Measurements from ENCODE around the gene PTGR2. TPM values are rescaled to one million over a fixed set of nuclear protein-coding genes. Genes with fewer than 3 reads are reported as not detected.

PTGR2 gene
- total and polyA plus RNA-seq, 2 of the 8 experiments (the other 6 are each of a cell fraction or from before 2014, with no cell fraction given) = 6.0 to 17.5 TPM

- no peak for DNase-seq (ENCODE audit: low read depth in 1 of 2, low spot score in 2 of 2)
- CTCF ChIA-PET (ENCODE audit: partially characterized antibody) = interaction anchor here (0.9 to 2.4 kb wide), 3 partner anchors 17 to 69 kb away, joined by 3 to 12 read pairs (median 4); no protein-coding TSS in a partner anchor
- no peaks in the 10 kb centered on the region for H3K23me2 ChIP-seq (ENCODE audit: low read depth, low read length)
Observed at GRCh38 chr14:73809391-73809790, 42.2 kb upstream of the PTGR2 start.

More at GRCh38 chr14:73809391-73809790, 42.2 kb upstream of the PTGR2 start:
- no peak overlapping the region for H2AK5ac ChIP-seq (ENCODE audit: low read depth, low read length)
- H3K79me2 ChIP-seq (ENCODE audit: control insufficient read depth in 1 of 2, insufficient read depth in 2 of 2, low read length in 2 of 2) = no peaks in the 10 kb centered on the region
- H2BK20ac ChIP-seq (ENCODE audit: low read length) = no peak overlapping the region
- H4K8ac ChIP-seq (ENCODE audit: extremely low read depth, insufficient read depth, low read length) = no peak overlapping the region
- no peak overlapping the region for H3K18ac ChIP-seq (ENCODE audit: extremely low read depth, low read length)
- no peak overlapping the region for H4K5ac ChIP-seq (ENCODE audit: insufficient read length, low read depth, low read length)
- H3K4me1 ChIP-seq (replicated peaks in 1 of 4; ENCODE audit: control insufficient read depth in 3 of 4, insufficient read depth in 4 of 4, low read length in 3 of 4) = no peaks in the 10 kb centered on the region
- H3K56ac ChIP-seq (replicated peaks; ENCODE audit: insufficient read length, low read depth, low read length) = no peak overlapping the region
- H3K36me3 ChIP-seq (ENCODE audit: control insufficient read depth in 2 of 4, insufficient read depth in 4 of 4, low read length in 3 of 4) = no peaks in the 10 kb centered on the region
- no peaks in the 10 kb centered on the region for H3K27me3 ChIP-seq (replicated peaks in 1 of 4; ENCODE audit: control insufficient read depth in 3 of 4, extremely low read depth in 1 of 4, insufficient read depth in 3 of 4, low read length in 3 of 4)
- no peak overlapping the region for H2BK120ac ChIP-seq (replicated peaks; ENCODE audit: low read depth, low read length)
- no peak overlapping the region for H2BK5ac ChIP-seq (ENCODE audit: low read depth, low read length)
- no peak overlapping the region for H2BK12ac ChIP-seq (ENCODE audit: low read depth, low read length)
- POLR2A ChIA-PET (ENCODE audit: partially characterized antibody) = interaction anchor here (0.6 to 1.4 kb wide), 4 partner anchors 13 to 752 kb away, joined by 3 to 5 read pairs (median 3); no protein-coding TSS in a partner anchor
- no peak overlapping the region for H3K23ac ChIP-seq (ENCODE audit: insufficient read length)
- no peak overlapping the region for H3K27ac ChIP-seq (ENCODE audit: low read depth, low read length)
- H4K20me1 ChIP-seq (replicated peaks in 1 of 2; ENCODE audit: control insufficient read depth in 1 of 2, insufficient read depth in 2 of 2, low read length in 2 of 2) = no peaks in the 10 kb centered on the region
- H3K9me3 ChIP-seq (ENCODE audit: insufficient read depth in 2 of 2, low read depth in 1 of 2, low read length in 1 of 2) = no peaks in the 10 kb centered on the region
- peak overlapping the region; percentile 59 for H2AFZ ChIP-seq (ENCODE audit: low read length)
- TF ChIP-seq TBP (IDR thresholded peaks at IDR 0.05; ENCODE audit: low read depth, low read length) = no peak
- TF ChIP-seq PHF8 (conservative IDR thresholded peaks at IDR 0.05; ENCODE audit: low read depth, low read length) = no peak
- no peak overlapping the region for H3K4me2 ChIP-seq (ENCODE audit: insufficient read depth in 1 of 2, low read depth in 2 of 2, low read length in 2 of 2)
- no peak overlapping the region for H2BK15ac ChIP-seq (ENCODE audit: low read length)
- no peaks in the 10 kb centered on the region for H3K79me1 ChIP-seq (ENCODE audit: low read depth, low read length)
- H3K4ac ChIP-seq (replicated peaks; ENCODE audit: insufficient read length, low read depth, low read length) = no peak overlapping the region
- H3K4me3 ChIP-seq (ENCODE audit: extremely low read depth in 1 of 4, insufficient read depth in 2 of 4, low read depth in 3 of 4, low read length in 4 of 4) = no peak overlapping the region
- WGBS, 2 experiments (ENCODE audit: extremely low coverage in 1 of 2, insufficient coverage in 1 of 2, insufficient read length in 1 of 2, insufficient replicate concordance in 2 of 2, low coverage in 1 of 2, low lambda C conversion rate in 2 of 2, missing lambda C conversion rate in 1 of 2) = 74% methylated on average over 6 of the region's 6 CpGs; no CpG with 5 or more reads in 1 of the 2 experiments
- FAIRE-seq = no peak
- H3K14ac ChIP-seq (ENCODE audit: insufficient read length) = no peak overlapping the region
- H4K91ac ChIP-seq (replicated peaks; ENCODE audit: insufficient read length, low read length) = no peak overlapping the region
- H3K9ac ChIP-seq (replicated peaks in 1 of 4; ENCODE audit: extremely low read depth in 1 of 4, low read depth in 3 of 4, low read length in 3 of 4) = no peak overlapping the region
